GM12878 (cell line): ENCODE data around the gene MEG3.

ENCODE experiments used
- BACH1 ChIP-seq: fragments of 450-650 bp; IDR thresholded peaks from 2 replicates; pipeline ENCODE4 v1.6.1; 2017; ENCODE audit warnings: mild to moderate bottlenecking, borderline replicate concordance
- BRCA1 ChIP-seq: IDR thresholded peaks from 2 replicates; pipeline ENCODE4 v1.6.1; 2011; ENCODE audit warnings: low read depth, low read length, improper control_type of control experiment
- CBX3 ChIP-seq: fragments of 200-600 bp; sonication (generic); IDR thresholded peaks from 2 replicates; pipeline ENCODE4 v1.6.1; 2016; ENCODE audit warnings: low read depth, borderline replicate concordance
- EP300 ChIP-seq, 2 experiments: fragments of 150-350 bp in 1 of 2; IDR thresholded peaks; 2 replicates each; pipeline ENCODE4 v1.6.1; 2011 to 2012; ENCODE audit warnings: low read depth in 2 of 2, low read length in 2 of 2, borderline replicate concordance in 1 of 2, improper control_type of control experiment in 1 of 2, inconsistent platforms in 1 of 2; ENCODE audit not compliant: control insufficient read depth in 1 of 2
- FOXM1 ChIP-seq: IDR thresholded peaks from 2 replicates; pipeline ENCODE4 v1.6.1; 2012; ENCODE audit warnings: low read depth, mild to moderate bottlenecking, inconsistent platforms, low read length, moderate library complexity
- HDGF ChIP-seq: fragments of 450-650 bp; IDR thresholded peaks from 2 replicates; pipeline ENCODE4 v1.6.1; 2016; ENCODE audit warnings: antibody characterized with exemption
- POLR2A ChIP-seq: IDR thresholded peaks from 2 replicates; pipeline ENCODE4 v1.6.1; 2011; ENCODE audit warnings: low read depth, mild to moderate bottlenecking, low read length
- TF ChIP-seq, protein P1 (sequence below), 3 experiments: IDR thresholded peaks in 2 of 3; conservative IDR thresholded peaks in 1 of 3; 2 replicates each; pipeline ENCODE4 v1.5.1; 2011; ENCODE audit warnings: low read depth in 3 of 3, low read length in 3 of 3, mild to moderate bottlenecking in 3 of 3, control low read depth in 2 of 3, moderate library complexity in 2 of 3, inconsistent platforms in 1 of 3, mixed read lengths in 1 of 3; ENCODE audit not compliant: control insufficient read depth in 2 of 3, insufficient read depth in 1 of 3; ENCODE audit errors: extremely low read depth in 1 of 3
- TF ChIP-seq, protein P2 (sequence below): IDR thresholded peaks from 2 replicates; pipeline ENCODE4 v1.6.1; 2012; ENCODE audit warnings: low read depth, low read length, improper control_type of control experiment
- TF ChIP-seq, protein P3 (sequence below): IDR thresholded peaks from 2 replicates; pipeline ENCODE4 v1.6.1; 2012; ENCODE audit warnings: mild to moderate bottlenecking, low read depth, low read length

DNA sequence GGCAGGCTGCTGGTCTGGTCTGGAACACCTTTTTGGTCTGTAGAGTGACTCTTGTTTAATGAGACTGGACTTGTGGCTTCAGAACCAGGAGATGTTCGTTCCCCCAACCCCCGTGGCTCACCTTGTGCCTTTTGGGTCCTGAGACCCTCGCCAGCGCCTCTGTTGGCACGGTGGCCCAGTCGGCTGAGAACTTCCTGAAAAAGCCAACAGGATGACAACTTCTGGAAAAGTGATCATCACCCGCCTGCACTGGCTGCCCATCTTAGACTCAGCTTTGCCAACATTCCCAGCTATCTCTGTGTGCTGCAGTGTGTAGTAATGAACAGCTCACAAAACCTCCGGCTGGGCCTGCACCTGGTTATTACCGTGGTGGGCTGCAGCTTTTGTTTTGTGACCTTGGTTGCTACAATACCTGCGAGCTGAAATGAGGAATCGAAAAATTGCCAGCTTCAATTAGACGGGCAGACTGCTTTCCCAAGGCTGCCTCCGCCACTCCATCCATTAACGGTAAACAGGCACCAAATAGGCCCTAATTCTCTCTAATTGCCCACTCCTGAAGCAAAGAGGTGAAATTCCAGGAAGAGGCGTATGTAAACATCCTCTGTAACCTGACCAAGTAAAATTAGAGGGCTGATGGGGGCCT, 16.0 kb downstream of the MEG3 start:
- TF ChIP-seq FOXM1 (no peak), BACH1 (no peak), EP300 (IDR thresholded peaks at IDR 0.05; ENCODE audit: borderline replicate concordance in 1 of 2, control insufficient read depth in 1 of 2, low read depth in 2 of 2, low read length in 2 of 2) (no peak), CBX3 (no peak), HDGF (no peak), BRCA1 (no peak), POLR2A (no peak)
- TF ChIP-seq, protein P1, sequence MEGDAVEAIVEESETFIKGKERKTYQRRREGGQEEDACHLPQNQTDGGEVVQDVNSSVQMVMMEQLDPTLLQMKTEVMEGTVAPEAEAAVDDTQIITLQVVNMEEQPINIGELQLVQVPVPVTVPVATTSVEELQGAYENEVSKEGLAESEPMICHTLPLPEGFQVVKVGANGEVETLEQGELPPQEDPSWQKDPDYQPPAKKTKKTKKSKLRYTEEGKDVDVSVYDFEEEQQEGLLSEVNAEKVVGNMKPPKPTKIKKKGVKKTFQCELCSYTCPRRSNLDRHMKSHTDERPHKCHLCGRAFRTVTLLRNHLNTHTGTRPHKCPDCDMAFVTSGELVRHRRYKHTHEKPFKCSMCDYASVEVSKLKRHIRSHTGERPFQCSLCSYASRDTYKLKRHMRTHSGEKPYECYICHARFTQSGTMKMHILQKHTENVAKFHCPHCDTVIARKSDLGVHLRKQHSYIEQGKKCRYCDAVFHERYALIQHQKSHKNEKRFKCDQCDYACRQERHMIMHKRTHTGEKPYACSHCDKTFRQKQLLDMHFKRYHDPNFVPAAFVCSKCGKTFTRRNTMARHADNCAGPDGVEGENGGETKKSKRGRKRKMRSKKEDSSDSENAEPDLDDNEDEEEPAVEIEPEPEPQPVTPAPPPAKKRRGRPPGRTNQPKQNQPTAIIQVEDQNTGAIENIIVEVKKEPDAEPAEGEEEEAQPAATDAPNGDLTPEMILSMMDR (IDR thresholded peaks at IDR 0.05 in 2 of 3, conservative IDR thresholded peaks at IDR 0.05 in 1 of 3; ENCODE audit: control insufficient read depth in 2 of 3, extremely low read depth in 1 of 3, insufficient read depth in 1 of 3, low read depth in 3 of 3, low read length in 3 of 3), result no peak
- TF ChIP-seq, protein P2, sequence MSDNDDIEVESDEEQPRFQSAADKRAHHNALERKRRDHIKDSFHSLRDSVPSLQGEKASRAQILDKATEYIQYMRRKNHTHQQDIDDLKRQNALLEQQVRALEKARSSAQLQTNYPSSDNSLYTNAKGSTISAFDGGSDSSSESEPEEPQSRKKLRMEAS, result no peak
- TF ChIP-seq, protein P3, sequence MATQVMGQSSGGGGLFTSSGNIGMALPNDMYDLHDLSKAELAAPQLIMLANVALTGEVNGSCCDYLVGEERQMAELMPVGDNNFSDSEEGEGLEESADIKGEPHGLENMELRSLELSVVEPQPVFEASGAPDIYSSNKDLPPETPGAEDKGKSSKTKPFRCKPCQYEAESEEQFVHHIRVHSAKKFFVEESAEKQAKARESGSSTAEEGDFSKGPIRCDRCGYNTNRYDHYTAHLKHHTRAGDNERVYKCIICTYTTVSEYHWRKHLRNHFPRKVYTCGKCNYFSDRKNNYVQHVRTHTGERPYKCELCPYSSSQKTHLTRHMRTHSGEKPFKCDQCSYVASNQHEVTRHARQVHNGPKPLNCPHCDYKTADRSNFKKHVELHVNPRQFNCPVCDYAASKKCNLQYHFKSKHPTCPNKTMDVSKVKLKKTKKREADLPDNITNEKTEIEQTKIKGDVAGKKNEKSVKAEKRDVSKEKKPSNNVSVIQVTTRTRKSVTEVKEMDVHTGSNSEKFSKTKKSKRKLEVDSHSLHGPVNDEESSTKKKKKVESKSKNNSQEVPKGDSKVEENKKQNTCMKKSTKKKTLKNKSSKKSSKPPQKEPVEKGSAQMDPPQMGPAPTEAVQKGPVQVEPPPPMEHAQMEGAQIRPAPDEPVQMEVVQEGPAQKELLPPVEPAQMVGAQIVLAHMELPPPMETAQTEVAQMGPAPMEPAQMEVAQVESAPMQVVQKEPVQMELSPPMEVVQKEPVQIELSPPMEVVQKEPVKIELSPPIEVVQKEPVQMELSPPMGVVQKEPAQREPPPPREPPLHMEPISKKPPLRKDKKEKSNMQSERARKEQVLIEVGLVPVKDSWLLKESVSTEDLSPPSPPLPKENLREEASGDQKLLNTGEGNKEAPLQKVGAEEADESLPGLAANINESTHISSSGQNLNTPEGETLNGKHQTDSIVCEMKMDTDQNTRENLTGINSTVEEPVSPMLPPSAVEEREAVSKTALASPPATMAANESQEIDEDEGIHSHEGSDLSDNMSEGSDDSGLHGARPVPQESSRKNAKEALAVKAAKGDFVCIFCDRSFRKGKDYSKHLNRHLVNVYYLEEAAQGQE, result no peak
